HT-29 (cell line): Measurements from ENCODE around the gene ASIC1. TPM values are rescaled to one million over a fixed set of nuclear protein-coding genes. Genes with fewer than 3 reads are reported as not detected.

Source experiments
- DNase-seq: peaks from one replicate; pipeline ENCODE4 v3.0.0-alpha.2; 2015; ENCODE audit warnings: low spot score
- total RNA-seq: library from RNA; depleted of rRNA; stranded (reverse); fragments of >200 nt; shearing (Covaris generic); gene quantifications from 2 replicates; pipeline ENCODE4 v1.2.3, GENCODE V29; 2014

The ASIC1 gene
- total RNA-seq, 1 experiment from 2014 or later = 6.7 TPM

DNA sequence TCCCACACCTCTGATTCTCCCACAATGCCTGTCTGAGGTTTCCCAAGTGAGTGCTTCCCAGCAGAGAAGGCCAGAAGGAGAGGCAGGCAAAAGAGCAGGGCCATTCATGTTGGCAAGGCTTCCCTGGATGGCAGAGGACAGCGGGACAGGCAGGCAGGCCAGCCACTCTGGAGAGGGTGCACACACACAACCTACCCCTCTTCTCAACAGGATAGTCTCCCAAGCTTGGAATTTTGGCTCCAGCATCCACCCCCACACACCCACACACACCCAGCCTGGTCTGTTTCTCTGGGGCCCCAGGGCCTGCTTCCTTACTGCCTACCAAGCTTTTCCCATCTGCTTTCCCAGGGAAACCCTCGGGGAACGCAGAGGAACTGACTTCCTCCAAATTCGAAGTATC, 16.7 kb upstream of the ASIC1 start:
- no peak for DNase-seq

DNA sequence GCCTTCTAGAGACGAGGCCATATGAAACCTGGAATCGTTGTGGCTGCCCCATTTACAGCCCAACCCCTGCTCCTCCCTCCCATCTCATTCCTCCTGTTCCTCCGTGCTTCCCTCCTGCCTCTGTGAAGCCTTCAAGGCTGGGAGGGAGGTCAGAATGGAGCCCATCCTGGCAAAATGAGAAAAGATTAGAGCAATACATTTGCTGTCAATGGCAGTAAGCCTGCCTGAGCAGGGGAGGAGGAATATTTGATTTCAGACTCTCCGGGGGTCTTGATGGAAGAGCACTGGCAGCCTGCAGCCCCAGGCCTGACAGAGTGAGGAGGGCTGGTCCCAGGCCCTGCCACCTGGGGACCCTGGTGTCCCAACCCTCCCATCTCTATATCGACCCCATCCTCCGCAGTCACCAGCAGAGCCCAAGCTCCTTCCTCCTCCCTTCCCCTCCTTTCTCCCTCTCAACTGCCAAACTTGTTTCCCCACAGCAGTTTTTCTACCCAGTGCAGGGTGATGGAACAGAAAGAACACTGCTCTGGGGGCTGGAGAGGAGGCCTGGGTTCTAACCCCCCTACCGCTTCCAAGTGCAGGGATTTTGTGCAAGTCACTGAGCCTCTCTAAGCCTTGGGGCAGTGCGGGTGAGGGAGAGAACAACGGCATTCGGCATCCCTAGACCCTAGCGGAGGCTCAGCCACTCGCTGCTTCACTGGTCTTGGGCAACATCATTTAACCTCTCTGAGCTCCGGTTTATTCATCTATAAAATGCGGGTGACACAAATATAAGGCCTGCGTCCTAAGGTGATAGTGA, 16.1 kb upstream of the ASIC1 start:
- DNase-seq = no peak

DNA sequence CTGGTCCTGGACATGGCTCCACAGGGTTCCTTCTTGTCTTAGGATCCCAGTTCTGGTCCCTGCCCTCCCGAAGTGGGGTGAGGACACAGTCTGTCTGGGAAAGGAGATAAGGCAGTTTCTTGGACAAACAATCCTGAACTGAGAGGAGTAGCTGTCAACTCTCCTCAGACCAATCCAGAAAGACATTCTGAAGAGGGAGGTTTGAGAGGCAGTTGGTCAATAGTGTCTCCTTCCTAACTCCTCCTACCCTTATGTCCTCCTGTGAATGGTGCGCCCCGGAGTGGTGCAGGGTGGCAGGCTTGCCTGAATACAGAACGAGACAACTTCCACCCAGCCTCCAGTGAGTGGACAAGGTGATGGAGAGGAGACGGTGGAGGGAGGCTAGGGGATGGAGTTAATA, 15.4 kb upstream of the ASIC1 start:
- no peak for DNase-seq

DNA sequence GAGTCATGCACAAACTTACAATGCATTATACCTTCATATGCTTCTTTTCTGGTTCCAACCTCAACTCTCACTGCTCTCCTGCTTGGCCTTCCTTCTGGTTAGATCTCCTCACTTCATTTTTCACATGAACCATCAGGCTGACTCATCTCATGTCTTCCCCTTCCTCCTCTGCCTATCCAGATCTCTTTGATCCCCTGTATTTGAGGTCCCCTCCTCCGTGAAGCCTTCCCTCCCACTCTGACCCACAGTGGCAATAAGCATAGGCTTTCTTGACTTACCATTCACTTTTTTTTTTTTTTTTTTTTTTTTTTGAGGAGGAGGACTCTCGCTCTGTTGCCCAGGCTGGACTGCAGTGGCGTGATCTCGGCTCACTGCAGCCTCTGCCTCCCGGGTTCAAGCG, 14.7 kb upstream of the ASIC1 start:
- no peak for DNase-seq

DNA sequence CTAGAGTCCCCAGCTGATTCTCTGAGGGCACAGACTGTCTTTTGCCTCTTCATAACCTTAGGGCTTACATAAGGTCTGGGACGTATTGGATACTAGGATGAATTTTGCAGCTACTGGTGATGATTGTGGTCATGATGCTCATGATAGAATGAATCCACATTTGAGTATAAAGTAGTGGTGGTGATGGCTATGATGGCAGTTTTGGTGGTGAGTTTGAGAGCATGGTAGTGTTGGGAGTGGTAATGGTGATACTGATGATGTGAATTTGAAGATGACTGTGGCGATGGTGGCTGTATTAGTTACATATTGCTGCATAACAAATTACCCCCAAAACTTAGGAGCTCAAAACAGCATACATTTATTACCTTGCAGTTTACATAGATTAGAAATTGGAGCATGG, 14.1 kb upstream of the ASIC1 start:
- no peak for DNase-seq

DNA sequence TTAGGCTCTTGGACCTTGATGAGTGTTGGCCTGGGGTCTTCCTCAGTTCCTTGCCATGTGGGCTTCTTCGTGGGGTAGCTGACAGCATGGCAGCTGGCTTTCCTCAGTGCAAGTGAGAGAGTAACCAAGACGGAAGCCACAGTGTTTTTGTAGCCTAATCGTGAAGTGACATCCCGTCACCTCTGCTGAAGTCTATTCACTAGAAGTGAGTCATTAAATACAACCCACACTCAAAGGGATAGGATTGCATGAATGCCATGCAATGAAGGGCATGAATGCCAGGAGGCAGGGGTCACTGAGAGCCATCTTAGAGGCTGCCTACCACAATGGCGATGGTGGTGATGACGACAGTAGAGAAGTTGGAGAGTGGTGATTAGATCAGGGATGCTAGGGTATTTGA, 13.5 kb upstream of the ASIC1 start:
- DNase-seq = no peak

DNA sequence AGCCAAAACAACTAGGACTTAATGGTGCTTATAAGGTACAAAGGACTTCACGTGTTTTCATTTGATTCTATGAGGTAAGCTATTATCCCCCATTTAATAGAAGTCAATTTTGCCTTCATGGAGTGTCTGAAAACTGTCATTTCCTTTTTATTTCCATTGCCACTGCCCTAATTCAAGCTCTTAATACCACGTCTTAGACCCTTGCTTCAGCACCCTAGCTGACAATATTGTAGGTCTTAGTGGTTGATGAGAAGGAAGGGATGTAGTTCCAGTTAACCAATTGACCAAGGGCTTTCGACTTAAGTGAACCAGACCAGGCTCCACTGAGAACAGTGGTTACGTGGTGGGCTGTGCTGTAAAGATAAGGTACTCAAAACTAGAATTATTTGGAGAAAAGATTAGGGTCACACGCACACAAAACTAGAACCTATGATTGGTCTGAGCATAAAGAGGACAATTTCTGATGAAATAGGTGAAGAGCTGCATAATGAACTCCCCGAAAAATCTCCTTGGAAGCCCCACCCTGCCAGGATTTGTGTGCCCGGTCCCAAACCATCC, 9.6 kb upstream of the ASIC1 start:
- no peak for DNase-seq

DNA sequence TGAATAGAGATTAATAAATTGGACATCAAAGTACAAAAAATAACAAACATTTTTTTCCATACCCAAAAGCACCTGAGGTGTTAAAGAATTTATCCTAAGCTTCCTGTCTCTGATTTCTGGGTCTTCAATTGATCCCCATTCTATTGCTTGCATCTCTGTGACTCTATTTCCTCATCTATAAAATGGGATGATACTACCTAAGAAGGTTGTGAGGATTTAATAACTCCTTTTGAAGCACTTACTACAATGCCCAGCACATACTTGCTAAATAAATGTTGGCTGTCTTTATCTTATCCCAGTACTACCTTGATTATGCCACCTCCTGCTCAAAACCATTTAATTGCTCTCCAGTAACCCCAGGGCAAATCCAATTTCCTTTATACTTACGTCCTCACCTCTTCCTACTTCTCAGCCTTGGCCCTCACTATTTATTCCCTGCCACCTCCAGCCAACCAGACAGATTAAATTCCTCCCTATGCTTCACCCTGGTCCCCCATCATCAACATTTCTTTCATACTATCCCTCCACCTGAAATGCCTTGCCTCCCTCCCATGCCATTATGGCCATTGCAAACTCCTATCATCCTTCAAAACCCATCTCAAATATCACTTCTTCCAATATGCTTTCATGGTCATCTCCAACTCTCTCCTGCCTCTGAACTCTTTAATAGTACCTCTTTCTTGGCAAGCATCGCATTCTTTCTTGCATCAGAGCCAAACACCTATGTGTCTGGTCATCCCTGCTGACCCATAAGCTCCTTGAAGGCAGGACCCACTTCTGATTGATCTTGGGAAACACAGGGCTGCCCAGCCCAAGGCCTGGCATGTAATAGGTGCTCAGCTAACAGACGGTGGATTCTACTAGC, 7.9 kb upstream of the ASIC1 start:
- no peak for DNase-seq

DNA sequence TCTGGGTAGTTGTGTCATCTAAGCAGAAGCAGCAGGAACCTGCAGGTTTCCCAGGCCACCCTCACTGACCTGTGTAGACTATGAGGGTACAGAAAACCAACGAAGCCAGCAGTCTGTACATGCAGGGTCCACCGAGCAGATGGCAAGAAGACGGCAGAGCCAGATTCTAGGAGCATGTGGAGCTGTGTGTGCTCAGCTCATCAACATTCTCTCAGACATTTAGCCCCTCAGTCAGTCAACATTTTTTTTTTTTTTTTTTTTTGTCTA, 7.3 kb upstream of the ASIC1 start:
- no peak for DNase-seq

DNA sequence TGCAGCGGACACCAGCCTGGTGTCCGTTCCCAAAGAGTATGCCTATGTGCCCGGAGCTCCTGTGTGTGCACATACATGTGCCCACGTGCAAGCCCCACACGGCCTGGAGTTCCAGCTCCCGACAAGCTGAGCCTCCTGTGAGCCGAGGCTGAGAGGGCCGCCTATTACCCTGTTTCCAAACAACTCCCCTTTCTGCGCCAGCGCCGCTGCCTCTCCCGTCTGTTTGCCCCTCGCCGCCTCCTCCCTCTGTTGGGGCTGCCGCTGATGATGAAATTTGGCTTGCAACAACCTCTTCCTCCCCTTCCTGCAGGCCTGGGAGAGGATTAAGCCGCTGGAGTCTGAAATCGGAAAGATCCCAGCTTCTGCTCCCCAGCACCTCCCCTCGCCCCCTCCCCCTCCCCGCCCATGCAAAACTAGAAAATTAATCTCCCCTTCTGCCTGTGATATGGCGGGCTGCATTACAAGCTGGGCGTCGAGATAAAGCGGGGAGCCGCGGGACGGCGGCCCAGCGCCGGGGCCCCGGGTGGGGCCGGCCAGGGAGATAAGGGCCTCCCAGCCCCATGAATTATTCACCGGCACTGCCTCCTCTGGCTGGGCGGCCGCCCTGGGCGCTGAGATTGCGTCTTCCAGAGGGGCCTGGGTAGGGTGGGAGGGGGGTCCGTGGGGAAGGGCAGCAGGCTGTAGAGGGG, 6.8 kb upstream of the ASIC1 start:
- DNase-seq = no peak

DNA sequence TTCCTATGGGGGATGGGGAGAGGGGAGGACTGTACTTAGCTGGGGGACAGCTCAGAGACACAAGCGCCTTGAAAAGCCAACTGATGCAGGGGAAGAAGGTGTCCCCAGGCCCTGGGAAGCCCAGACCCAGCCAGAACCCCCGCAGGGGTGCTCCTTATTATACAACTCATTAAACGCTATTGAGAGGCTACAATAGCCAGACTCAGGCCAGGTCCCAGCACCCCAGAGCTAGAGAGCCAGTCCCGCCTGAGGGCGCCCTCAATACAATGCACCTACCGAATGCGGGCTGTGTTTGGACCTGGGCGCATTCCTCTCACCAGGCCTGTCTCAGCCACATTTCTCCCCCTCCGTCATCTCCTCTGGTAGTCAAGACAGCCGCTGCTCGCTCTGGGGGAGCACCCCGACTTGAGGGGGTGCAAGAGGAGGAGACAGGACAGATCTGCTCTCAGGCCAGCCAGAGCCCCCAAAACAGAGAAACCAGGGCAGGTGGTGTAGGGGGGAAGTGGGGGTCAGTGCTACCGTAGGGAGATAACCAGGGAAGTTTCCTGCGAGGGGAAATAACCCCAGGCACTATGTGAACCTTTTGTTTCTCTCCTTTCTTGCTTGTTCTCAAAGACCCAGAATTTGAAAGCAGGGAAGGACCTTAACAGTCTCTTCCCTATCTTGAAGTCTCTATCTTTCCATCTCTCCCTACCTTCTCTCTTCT, 6.1 kb upstream of the ASIC1 start:
- no peak for DNase-seq

DNA sequence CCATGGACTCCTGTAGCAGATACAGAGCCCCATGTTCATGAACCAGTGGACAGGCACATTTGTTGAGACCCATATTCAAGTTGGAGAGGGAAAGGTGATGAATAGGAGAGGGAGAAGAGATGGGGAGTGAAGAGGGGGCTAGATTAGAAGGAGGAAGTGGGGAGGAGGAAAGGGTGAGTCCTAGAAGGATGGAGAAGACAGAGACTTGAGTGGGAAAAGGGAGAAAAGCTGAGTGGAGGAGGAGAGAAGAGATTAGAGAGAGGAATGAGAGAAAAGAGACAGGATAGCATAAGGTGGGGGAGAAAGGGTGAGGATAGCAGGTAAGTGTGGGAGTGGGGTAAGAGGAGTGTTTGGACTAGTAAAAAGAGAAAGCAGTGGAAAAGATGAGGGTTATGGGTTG, 4.9 kb upstream of the ASIC1 start:
- no peak for DNase-seq

DNA sequence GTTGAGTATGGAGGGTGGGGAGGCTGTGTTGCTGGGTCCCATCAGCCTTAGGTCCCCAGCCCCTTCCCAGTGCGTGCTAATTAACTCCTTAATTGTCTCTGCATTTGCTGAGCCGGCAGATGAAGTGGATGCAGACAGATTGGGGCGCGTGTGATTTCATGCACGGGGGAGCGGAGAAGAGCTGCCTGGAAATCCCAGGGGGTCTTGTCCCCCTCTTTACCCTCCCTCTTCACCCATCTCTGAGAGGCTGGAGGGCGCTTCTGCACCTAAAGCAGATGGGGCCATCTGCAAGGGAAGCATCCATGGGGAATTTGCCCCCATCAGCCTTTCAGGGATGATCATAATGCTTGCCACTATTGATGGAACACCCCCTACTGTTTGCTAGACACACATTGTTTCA, 4.4 kb upstream of the ASIC1 start:
- no peak for DNase-seq

DNA sequence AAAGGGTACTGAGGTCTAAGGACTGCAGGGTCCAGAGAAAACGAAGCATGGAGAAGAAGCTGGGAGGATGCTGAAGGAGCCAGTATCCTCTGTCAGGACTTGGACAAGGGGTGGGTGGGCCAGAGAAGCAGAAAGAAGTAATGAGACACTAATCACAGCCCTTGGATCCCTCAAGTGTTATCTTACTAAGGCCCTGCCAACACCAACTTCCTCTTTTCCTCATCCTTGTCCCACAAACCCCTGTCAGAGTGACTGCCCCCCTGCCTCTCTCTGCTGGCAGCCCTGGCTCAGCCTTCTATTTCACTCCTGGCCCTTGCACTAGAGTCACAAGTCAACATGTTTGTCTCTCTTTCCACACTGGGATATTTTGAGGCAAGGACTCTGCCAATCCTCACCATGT, 3.8 kb upstream of the ASIC1 start:
- no peak for DNase-seq

DNA sequence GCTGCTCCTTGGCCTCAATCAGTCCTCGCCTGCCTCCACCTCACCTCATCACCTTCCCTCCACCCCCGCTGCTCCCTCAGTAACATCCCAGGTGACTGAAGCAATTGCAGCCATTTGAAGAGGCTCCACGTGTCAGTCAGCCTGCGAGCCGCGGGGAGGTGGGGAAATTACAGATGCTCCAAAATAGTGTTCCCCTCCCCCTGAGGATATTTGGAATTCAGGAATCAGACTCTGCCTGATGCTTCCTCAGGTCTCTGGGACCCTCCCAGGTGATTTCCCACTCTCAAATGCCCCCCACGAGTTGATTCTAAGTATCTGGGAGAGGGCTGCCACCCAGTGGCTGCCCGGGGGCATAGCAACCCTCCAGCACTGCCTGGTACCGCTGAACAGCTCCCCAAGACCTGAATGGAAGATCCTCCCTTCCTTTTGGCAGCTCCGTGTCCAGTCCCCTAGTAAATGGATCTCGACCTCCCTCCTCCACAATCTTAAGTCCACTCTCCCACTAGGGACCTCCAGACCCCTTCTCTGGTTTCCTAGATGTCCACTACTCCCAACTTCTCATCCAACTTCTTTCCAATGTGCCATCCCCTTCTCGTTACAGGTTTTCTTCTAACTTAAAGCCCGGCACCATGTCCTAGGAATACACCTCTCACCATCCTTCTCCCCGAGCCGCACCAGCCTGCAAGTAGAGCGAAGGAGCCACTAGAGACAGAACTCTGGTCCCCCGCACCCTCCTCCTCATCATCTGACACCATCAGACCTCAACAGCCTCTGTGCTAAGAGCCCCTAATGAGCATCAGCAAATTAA, 1.4 kb upstream of the ASIC1 start:
- peak; percentile 87 for DNase-seq

DNA sequence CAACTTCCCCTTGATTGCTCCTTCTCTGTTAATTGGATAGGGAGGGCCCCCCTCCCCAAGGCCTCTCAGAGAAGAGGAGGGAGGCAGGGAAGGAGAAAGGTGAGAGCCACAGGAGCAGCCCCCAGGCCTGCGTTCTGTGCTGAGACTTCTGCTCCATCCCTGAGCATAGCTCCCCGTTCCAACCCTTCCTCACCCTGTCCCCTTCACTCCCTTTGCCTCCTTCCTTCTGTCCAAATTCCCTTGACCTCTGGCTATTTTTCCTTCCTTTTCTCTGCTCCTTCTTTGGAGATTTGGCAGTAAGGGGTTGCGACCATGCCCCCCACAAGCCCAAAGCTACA, 788 bp upstream of the ASIC1 start:
- no peak for DNase-seq

DNA sequence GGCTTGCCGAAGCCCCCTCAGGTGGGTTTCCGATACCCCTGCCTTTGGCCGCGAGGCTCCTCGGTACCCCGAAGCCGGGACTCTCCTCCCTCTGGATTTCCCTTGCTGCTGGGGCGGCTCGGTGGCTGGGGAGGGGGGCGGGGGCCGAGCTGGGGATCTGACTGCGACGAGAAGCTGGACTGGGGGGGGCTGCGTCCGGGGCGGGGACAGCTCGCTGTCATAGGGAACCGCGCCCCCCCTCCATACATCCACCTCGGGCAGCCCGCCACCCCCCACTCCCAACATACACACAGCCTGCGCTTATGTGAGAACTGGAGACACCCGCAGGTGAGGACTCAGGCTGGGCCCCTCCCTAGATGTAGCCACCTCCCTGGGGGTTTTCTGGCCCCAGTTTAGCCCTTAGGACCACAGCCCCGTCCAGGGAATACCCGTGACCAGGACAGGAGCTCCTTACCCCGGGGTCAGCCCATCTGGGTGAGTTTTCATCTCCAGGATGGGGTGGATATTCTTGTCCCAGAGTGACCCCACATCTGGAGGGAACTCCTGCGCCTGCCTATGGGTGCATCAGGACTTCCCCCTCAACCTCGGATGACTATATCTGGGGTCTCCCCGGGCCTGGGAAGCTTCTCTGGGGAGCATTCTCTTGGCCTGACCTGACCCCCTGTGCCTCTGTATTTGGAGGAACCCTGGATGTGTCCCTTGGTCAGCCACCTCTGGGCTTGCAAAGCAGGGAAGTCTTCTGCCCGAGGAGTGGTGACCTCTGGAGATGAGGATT, 687 bp downstream of the ASIC1 start:
- DNase-seq = no peak

DNA sequence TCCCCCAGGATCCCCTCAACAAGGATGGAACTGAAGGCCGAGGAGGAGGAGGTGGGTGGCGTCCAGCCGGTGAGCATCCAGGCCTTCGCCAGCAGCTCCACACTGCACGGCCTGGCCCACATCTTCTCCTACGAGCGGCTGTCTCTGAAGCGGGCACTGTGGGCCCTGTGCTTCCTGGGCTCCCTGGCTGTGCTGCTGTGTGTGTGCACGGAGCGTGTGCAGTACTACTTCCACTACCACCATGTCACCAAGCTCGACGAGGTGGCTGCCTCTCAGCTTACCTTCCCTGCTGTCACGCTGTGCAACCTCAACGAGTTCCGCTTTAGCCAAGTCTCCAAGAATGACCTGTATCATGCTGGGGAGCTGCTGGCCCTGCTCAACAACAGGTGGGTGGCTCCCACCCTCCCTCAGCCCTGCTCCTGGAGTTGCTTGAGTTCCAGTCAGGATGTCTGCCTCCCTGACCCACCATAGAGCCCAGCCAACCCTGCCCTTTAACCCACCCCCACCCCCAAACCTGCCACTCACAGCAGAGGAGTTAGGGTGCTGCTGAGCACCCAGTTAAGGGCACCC, 1.4 kb downstream of the ASIC1 start:
- no peak for DNase-seq

DNA sequence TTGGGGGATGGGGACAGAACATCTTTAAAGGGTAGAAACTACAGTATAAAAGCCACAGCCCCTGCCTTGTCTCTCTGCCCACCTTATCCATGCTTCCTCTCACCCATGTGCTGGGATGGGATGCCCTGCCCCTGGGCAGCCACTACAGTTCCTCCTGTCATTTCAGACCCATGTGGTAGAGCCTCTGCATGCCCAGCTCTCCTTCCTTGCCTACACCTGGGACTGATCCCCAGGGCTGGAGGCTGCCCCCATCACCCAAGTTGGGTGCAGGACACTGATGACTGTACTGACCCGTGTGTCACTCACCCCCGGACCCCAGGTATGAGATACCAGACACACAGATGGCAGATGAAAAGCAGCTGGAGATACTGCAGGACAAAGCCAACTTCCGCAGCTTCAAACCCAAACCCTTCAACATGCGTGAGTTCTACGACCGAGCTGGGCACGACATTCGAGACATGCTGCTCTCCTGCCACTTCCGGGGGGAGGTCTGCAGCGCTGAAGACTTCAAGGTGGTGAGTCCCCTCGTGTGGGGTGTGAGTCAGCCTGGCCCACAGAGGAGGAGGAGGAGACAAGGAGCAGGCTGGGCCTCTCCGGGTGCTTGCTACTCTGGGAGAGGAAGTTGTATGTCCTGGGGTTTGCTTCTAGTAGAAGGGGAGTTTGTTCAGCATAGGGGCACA, 2.2 kb downstream of the ASIC1 start:
- no peak for DNase-seq
